GM18951 (cell line): ENCODE results near the gene ZNF100.
"Not testable (repeated sequence)": the region's sequence is repeated elsewhere in the genome, so short reads cannot be mapped to it uniquely, and the experiment has no call there.

ENCODE experiments used
- POLR2A ChIP-seq: IDR thresholded peaks from 4 replicates; pipeline ENCODE4 v1.6.1; 2011; ENCODE audit warnings: mild to moderate bottlenecking; ENCODE audit not compliant: insufficient read length, insufficient read depth; ENCODE audit errors: extremely low read depth
- in situ Hi-C: fragments of 300-500 bp; cut with MboI; formaldehyde crosslinking; loops from one replicate; pipeline ENCODE4 v1.12.0; 2022; ENCODE audit warnings: low sequenced_read_pairs, mixed read lengths, inconsistent platforms; ENCODE audit not compliant: unreplicated experiment

The ZNF100 gene

GRCh38 chr19:21748088-21748487 is 19.3 kb downstream of the ZNF100 start:
- in situ Hi-C loops, result no loop called here

GRCh38 chr19:21740559-21740958 is 26.8 kb downstream of the ZNF100 start:
- TF ChIP-seq POLR2A, result no peak
- in situ Hi-C loops, result no loop called here

More at GRCh38 chr19:21748088-21748487, 19.3 kb downstream of the ZNF100 start:
- no peak for TF ChIP-seq POLR2A

- in situ Hi-C loops, result not testable (repeated sequence)
These were observed 40.2 kb downstream of the ZNF100 start for GRCh38 chr19:21726942-21727747.

GRCh38 chr19:21713761-21714160 is 53.6 kb downstream of the ZNF100 start:
- in situ Hi-C loops, result no loop called here
- TF ChIP-seq POLR2A, result no peak

GRCh38 chr19:21709464-21709863 is 57.9 kb downstream of the ZNF100 start:
- no peak for TF ChIP-seq POLR2A
- in situ Hi-C loops, result no loop called here

- in situ Hi-C loops, result not testable (repeated sequence)
These were observed 59.5 kb downstream of the ZNF100 start for GRCh38 chr19:21707878-21708277.

GRCh38 chr19:21707065-21707464 is 60.3 kb downstream of the ZNF100 start:
- no peak for TF ChIP-seq POLR2A
- in situ Hi-C loops, result no loop called here

- TF ChIP-seq POLR2A, result no peak
- in situ Hi-C loops, result no loop called here
These were observed 62.0 kb downstream of the ZNF100 start for GRCh38 chr19:21705393-21705792.

- in situ Hi-C loops, result no loop called here
- no peak for TF ChIP-seq POLR2A
These were observed 63.1 kb downstream of the ZNF100 start for GRCh38 chr19:21704320-21704719.

- TF ChIP-seq POLR2A, result no peak
- in situ Hi-C loops, result no loop called here
These were observed 68.2 kb downstream of the ZNF100 start for GRCh38 chr19:21699197-21699596.

- in situ Hi-C loops, result no loop called here
- TF ChIP-seq POLR2A, result no peak
These were observed 69.2 kb downstream of the ZNF100 start for GRCh38 chr19:21698215-21698614.

GRCh38 chr19:21697698-21698097 is 69.7 kb downstream of the ZNF100 start:
- no peak for TF ChIP-seq POLR2A
- in situ Hi-C loops, result no loop called here

GRCh38 chr19:21694171-21694906 is 73.0 kb downstream of the ZNF100 start:
- in situ Hi-C loops, result no loop called here
- no peak for TF ChIP-seq POLR2A

- TF ChIP-seq POLR2A, result no peak
- in situ Hi-C loops, result no loop called here
These were observed 74.0 kb downstream of the ZNF100 start for GRCh38 chr19:21693399-21693798.
